ENCODE results near the gene SOBP.

DNA sequence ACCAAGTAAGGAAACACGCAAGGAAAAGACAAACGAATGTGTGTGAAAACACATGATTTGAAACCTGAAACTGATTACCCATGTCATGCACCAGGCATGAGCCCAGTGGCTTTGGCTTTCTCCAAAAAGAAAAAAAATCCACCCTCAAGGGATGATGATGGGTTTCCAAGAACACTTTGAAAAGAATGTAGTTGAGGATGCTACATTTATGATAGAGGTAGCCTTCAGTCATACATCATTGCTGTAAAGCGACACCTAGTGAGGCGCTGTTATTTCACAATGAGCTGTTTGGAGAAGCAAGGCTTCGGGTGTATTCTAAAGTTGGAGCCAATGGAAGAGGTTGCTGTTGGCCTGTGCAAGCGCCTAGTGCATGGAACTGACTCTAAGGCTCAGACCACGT, 209.3 kb downstream of the SOBP start:
- no peak for TF ChIP-seq POLR2A (IDR thresholded peaks at IDR 0.05)
- TF ChIP-seq, protein P1, sequence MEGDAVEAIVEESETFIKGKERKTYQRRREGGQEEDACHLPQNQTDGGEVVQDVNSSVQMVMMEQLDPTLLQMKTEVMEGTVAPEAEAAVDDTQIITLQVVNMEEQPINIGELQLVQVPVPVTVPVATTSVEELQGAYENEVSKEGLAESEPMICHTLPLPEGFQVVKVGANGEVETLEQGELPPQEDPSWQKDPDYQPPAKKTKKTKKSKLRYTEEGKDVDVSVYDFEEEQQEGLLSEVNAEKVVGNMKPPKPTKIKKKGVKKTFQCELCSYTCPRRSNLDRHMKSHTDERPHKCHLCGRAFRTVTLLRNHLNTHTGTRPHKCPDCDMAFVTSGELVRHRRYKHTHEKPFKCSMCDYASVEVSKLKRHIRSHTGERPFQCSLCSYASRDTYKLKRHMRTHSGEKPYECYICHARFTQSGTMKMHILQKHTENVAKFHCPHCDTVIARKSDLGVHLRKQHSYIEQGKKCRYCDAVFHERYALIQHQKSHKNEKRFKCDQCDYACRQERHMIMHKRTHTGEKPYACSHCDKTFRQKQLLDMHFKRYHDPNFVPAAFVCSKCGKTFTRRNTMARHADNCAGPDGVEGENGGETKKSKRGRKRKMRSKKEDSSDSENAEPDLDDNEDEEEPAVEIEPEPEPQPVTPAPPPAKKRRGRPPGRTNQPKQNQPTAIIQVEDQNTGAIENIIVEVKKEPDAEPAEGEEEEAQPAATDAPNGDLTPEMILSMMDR (IDR thresholded peaks at IDR 0.05), result no peak
